Measurements from ENCODE around the gene TMEM178B.

DNA sequence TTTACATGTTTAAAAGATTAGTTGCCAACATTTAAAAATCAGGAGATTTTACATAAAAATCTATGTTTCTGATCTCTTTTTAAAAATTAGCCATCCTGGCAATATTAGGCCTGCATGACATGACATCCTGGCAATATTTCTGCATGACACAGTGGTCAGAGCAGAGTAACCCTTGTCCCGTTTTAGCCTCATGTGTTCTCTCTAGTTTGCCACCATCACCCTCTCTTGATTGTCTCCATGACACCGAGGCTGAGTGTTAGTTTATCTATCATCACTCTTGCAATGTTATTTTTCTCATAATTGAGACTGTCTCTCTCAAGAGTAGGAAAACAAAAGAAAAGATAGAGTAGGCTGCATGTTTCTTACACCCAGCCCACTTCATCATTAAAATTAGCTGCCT is 287.6 kb downstream of the TMEM178B start:
- TF ChIP-seq, protein P1, sequence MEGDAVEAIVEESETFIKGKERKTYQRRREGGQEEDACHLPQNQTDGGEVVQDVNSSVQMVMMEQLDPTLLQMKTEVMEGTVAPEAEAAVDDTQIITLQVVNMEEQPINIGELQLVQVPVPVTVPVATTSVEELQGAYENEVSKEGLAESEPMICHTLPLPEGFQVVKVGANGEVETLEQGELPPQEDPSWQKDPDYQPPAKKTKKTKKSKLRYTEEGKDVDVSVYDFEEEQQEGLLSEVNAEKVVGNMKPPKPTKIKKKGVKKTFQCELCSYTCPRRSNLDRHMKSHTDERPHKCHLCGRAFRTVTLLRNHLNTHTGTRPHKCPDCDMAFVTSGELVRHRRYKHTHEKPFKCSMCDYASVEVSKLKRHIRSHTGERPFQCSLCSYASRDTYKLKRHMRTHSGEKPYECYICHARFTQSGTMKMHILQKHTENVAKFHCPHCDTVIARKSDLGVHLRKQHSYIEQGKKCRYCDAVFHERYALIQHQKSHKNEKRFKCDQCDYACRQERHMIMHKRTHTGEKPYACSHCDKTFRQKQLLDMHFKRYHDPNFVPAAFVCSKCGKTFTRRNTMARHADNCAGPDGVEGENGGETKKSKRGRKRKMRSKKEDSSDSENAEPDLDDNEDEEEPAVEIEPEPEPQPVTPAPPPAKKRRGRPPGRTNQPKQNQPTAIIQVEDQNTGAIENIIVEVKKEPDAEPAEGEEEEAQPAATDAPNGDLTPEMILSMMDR (IDR thresholded peaks at IDR 0.05 in 4 of 5, conservative IDR thresholded peaks at IDR 0.05 in 1 of 5) = no peak
- TF ChIP-seq POLR2A (IDR thresholded peaks at IDR 0.05) = no peak
